HCT116 (cell line): ENCODE results near the gene CORO2B.

ENCODE experiments used
- CTCF ChIP-seq, 3 experiments: fragments of 200-600 bp in 1 of 3; sonication (generic) in 1 of 3; IDR thresholded peaks in 2 of 3; conservative IDR thresholded peaks in 1 of 3; 2 replicates each; pipeline ENCODE4 v1.5.1; 2012 to 2017; ENCODE audit warnings: low read depth in 2 of 3, low read length in 2 of 3, antibody characterized with exemption in 1 of 3, borderline replicate concordance in 1 of 3, control low read depth in 1 of 3, mild to moderate bottlenecking in 1 of 3, mixed read lengths in 1 of 3, mixed run types in 1 of 3, moderate library complexity in 1 of 3; ENCODE audit not compliant: insufficient read depth in 1 of 3
- POLR2A ChIP-seq: IDR thresholded peaks from 2 replicates; pipeline ENCODE4 v1.7.0; 2011; ENCODE audit warnings: borderline replicate concordance; ENCODE audit not compliant: insufficient read depth, insufficient read length; ENCODE audit errors: extremely low read depth
- TCF7L2 ChIP-seq: IDR thresholded peaks from 2 replicates; pipeline ENCODE4 v1.7.0; 2011; ENCODE audit warnings: borderline replicate concordance, inconsistent platforms; ENCODE audit not compliant: insufficient read depth, insufficient read length; ENCODE audit errors: extremely low read depth

- TF ChIP-seq POLR2A, result no peak
- TF ChIP-seq CTCF (IDR thresholded peaks at IDR 0.05 in 2 of 3, conservative IDR thresholded peaks at IDR 0.05 in 1 of 3; ENCODE audit: borderline replicate concordance in 1 of 3, insufficient read depth in 1 of 3, low read depth in 2 of 3, low read length in 2 of 3), result no peak
- TF ChIP-seq TCF7L2, result no peak
Measured at GRCh38 chr15:68717951-68718350, 139.2 kb downstream of the CORO2B start.
